K562 (cell line): Measurements from ENCODE around the gene PHLPP2. TPM values are rescaled to one million over a fixed set of nuclear protein-coding genes. Genes with fewer than 3 reads are reported as not detected.

ENCODE experiments used
- CBFA2T2 ChIP-seq: fragments of 450-650 bp; conservative IDR thresholded peaks from 2 replicates; pipeline ENCODE4 v1.6.1; 2017; ENCODE audit warnings: mild to moderate bottlenecking
- E2F5 ChIP-seq: sonication (generic); formaldehyde crosslinking; IDR thresholded peaks from 2 replicates; pipeline ENCODE4 v1.8.0; 2022; ENCODE audit warnings: mild to moderate bottlenecking, missing genetic modification reagents
- E2F6 ChIP-seq, 2 experiments: IDR thresholded peaks; 2 replicates each; pipeline ENCODE4 v1.6.1; 2011; ENCODE audit warnings: borderline replicate concordance in 1 of 2, control low read depth in 1 of 2, low read depth in 1 of 2, low read length in 1 of 2, mild to moderate bottlenecking in 1 of 2, mixed read lengths in 1 of 2, moderate library complexity in 1 of 2; ENCODE audit not compliant: insufficient read depth in 1 of 2, insufficient read length in 1 of 2, poor library complexity in 1 of 2, severe bottlenecking in 1 of 2; ENCODE audit errors: extremely low read depth in 1 of 2
- GTF3C2 ChIP-seq: IDR thresholded peaks from 3 replicates; pipeline ENCODE4 v1.6.1; 2011; ENCODE audit warnings: borderline replicate concordance, mild to moderate bottlenecking, moderate library complexity; ENCODE audit not compliant: insufficient read length; ENCODE audit errors: extremely low read depth
- HDAC1 ChIP-seq, 2 experiments: fragments of 450-650 bp; IDR thresholded peaks; 2 replicates each; pipeline ENCODE4 v1.6.1; 2016 to 2017; ENCODE audit warnings: inconsistent platforms in 1 of 2, mild to moderate bottlenecking in 1 of 2, moderate library complexity in 1 of 2
- HDAC2 ChIP-seq: fragments of 450-650 bp; IDR thresholded peaks from 2 replicates; pipeline ENCODE4 v1.6.1; 2016; ENCODE audit warnings: mild to moderate bottlenecking
- SAFB ChIP-seq: fragments of 200-400 bp; formaldehyde crosslinking; IDR thresholded peaks from 2 replicates; pipeline ENCODE4 v1.6.1; 2017; ENCODE audit warnings: low read depth, low read length, borderline replicate concordance
- ZNF217 ChIP-seq: sonication (generic); formaldehyde crosslinking; IDR thresholded peaks from 2 replicates; pipeline ENCODE4 v1.8.0; 2022; ENCODE audit warnings: mild to moderate bottlenecking, missing genetic modification reagents
- polyA plus RNA-seq, 8 experiments: library from polyadenylated mRNA; depleted of rRNA in 4 of 8; stranded (reverse) in 5 of 8; unstranded in 3 of 8; fragments of >200 nt; fragmentation: Nextera tagmentation in 2 of 8; fragmentation: Illumina TruSeq in 1 of 8; extraction: Ambion mirVana in 2 of 8; extraction: Trizol in 1 of 8; gene quantifications; 2 replicates each; pipeline versions ENCODE4 v1.2.1 to v1.2.3, GENCODE V29; 2011 to 2014; ENCODE audit warnings: inconsistent platforms in 1 of 8, missing spikeins in 1 of 8
- total RNA-seq, 7 experiments: library from RNA; depleted of rRNA in 6 of 7; stranded (reverse); fragments of >200 nt in 6 of 7; fragmentation: Illumina TruSeq in 2 of 7; extraction: Trizol in 2 of 7; gene quantifications; 2 replicates each; pipeline versions ENCODE4 v1.2.1 to v1.2.3, GENCODE V29; 2011 to 2021; ENCODE audit warnings: low replicate concordance in 1 of 7

PHLPP2 gene
- total and polyA plus RNA-seq, 9 of the 15 experiments (the other 6 are each of a cell fraction or from before 2014, with no cell fraction given), result 0.60 to 7.1 (median 2.6) TPM

- TF ChIP-seq CBFA2T2 (no peak), E2F5 (no peak), HDAC2 (no peak), SAFB (no peak), HDAC1 (IDR thresholded peaks at IDR 0.05) (no peak), E2F6 (IDR thresholded peaks at IDR 0.05; ENCODE audit: borderline replicate concordance in 1 of 2, extremely low read depth in 1 of 2, insufficient read depth in 1 of 2, insufficient read length in 1 of 2, low read depth in 1 of 2, low read length in 1 of 2, poor library complexity in 1 of 2, severe bottlenecking in 1 of 2) (no peak), GTF3C2 (no peak), ZNF217 (CRISPR knock-in tag) (no peak)
- TF ChIP-seq, all 486 proteins: peak for 0
These were observed 100.9 kb downstream of the PHLPP2 start (continued) for GRCh38 chr16:71623597-71623996.
